IPS-15b (cell line): ENCODE measurements around the gene TSPO.
A peak's percentile ranks its signal among the peaks of the same experiment; 100 is the strongest.
"Not testable (repeated sequence)": the region's sequence is repeated elsewhere in the genome, so short reads cannot be mapped to it uniquely, and the experiment has no call there.

Source experiments
- H3K27me3 ChIP-seq: one replicate; pipeline ENCODE4 v1.6.1; 2013; ENCODE audit warnings: low read length; ENCODE audit not compliant: control insufficient read depth, insufficient read depth
- H3K36me3 ChIP-seq: one replicate; pipeline ENCODE4 v1.6.1; 2013; ENCODE audit warnings: low read length; ENCODE audit not compliant: control insufficient read depth, insufficient read depth
- H3K4me1 ChIP-seq: one replicate; pipeline ENCODE4 v1.6.1; 2013; ENCODE audit warnings: mild to moderate bottlenecking, low read length; ENCODE audit not compliant: control insufficient read depth, insufficient read depth
- H3K4me3 ChIP-seq: one replicate; pipeline ENCODE4 v1.5.1; 2013; ENCODE audit warnings: low read depth, low read length
- H3K9ac ChIP-seq: one replicate; pipeline ENCODE4 v1.6.1; 2013; ENCODE audit warnings: low read depth, mild to moderate bottlenecking, low read length
- H3K9me3 ChIP-seq: one replicate; pipeline ENCODE4 v1.6.1; 2013; ENCODE audit warnings: mild to moderate bottlenecking, low read length; ENCODE audit not compliant: control insufficient read depth, insufficient read depth

TSPO gene

DNA sequence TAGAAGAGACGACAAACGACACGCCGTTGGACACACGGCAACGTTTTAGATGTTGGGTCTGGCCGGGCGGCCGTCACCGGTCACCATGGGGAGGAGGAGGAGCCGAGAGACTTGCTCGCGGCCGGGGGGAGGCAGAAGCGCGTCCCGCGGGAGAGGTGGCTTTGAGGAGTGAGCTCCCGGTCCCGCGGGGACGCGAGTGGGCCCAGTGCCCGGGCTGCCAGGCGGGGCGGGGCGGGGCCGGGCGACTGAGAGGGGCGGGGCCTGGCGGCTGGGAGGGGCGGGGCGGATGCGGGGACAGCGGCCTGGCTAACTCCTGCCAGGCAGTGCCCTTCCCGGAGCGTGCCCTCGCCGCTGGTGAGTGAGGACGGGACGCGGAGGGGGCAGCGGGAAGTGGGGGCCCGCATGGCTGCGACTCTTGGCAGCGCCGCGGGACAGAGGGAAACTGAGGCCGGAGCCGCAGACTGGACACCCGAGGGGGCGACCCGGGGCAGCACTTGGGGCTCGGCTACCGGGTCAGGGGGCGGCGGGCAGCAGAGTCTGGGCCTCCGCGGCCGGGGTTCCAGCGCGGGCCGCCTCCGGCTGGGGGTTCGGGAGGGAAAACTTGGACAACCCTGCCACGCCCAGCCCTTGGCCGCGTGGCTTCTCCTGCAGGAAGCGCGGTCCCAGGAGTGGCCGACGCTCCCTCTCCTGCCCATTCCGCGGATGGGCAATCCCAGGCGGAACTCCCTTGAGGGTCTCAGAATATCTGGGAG lies at the start of gene TSPO:
Gene TSPO, plus strand, starts transcription at position 309 of the 752 bp plus-strand sequence. CDS start 7,680 bp downstream, outside the sequence.
- H3K4me3 ChIP-seq: peak within 1 kb of the TSS; percentile 35
- H3K36me3 ChIP-seq: no peaks in the 10 kb centered on the region
- peaks cover 8% of the 10 kb centered on the region for H3K27me3 ChIP-seq
- H3K9me3 ChIP-seq: no peaks in the 10 kb centered on the region
- peak within 1 kb of the TSS; percentile 37 for H3K9ac ChIP-seq
- H3K4me1 ChIP-seq: no peaks in the 10 kb centered on the region

GRCh38 chr22:43104056-43104625 lies 47.2 kb upstream of the TSPO start:
- not testable (repeated sequence) for H3K36me3 ChIP-seq, H3K9ac ChIP-seq, H3K9me3 ChIP-seq, H3K4me1 ChIP-seq, H3K4me3 ChIP-seq, H3K27me3 ChIP-seq

DNA sequence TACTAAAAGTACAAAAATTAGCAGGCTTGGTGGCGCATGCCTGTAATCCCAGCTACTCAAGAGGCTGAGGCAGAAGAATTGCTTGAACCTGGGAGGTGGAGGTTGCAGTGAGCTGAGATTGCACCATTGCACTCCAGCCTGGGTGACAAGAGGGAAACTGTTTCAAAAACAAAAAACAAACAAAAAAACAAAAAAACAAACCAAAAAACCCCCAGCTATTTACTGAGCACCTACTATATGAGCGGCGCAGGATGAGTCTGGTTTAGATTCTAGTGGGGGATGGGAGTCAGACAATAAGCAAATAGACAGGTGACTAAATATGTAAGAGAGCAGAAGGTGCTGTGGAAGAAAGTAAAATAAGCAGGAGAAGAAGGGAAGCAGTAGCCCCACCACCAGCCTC lies 46.4 kb upstream of the TSPO start:
- H3K9ac ChIP-seq, H3K36me3 ChIP-seq, H3K4me3 ChIP-seq, H3K4me1 ChIP-seq, H3K27me3 ChIP-seq, H3K9me3 ChIP-seq: not testable (repeated sequence)

- Histone ChIP-seq H3K9ac (no peak overlapping the region), H3K4me1 (no peaks in the 10 kb centered on the region), H3K9me3 (no peaks in the 10 kb centered on the region), H3K36me3 (no peaks in the 10 kb centered on the region), H3K27me3 (peaks cover 14% of the 10 kb centered on the region), H3K4me3 (no peak overlapping the region)
Measured at GRCh38 chr22:43106302-43106701, 45.1 kb upstream of the TSPO start.

GRCh38 chr22:43109511-43109910 lies 41.8 kb upstream of the TSPO start:
- Histone ChIP-seq H3K4me3 (peak overlapping the region; percentile 23), H3K4me1 (peaks cover 4% of the 10 kb centered on the region)

DNA sequence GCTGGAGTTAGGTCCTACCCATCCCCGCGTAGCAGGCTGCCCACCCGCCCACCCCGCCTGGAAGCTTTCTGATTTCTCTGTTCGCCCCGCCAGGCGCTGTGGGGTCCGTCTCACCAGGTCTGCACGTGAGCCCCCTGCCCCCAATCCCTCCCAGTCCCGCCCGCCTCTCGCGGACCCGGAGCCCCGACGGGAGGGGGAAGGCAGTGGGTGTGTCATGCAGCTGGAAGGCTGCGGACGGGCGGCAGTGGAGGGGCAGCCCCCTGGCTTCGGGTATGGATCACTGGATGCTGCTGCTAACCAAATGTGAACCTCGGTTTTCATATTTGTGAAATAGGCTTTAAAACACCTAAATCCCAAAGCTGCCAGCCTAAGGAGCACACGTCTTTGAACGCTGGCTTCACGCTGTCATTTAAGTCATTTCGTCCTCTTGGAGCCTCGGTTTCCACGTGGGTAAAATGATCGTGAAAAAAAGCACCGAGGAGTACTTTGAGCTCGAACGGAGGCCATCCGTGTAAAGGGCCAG lies 41.4 kb upstream of the TSPO start:
- Histone ChIP-seq H3K4me3 (peak overlapping the region; percentile 75), H3K27me3 (peaks cover 31% of the 10 kb centered on the region), H3K4me1 (peaks cover 4% of the 10 kb centered on the region), H3K36me3 (no peaks in the 10 kb centered on the region), H3K9ac (no peak overlapping the region), H3K9me3 (no peaks in the 10 kb centered on the region)

More at GRCh38 chr22:43109511-43109910, 41.8 kb upstream of the TSPO start:
- Histone ChIP-seq H3K27me3 (peaks cover 31% of the 10 kb centered on the region), H3K9me3 (no peaks in the 10 kb centered on the region), H3K36me3 (no peaks in the 10 kb centered on the region), H3K9ac (no peak overlapping the region)

DNA sequence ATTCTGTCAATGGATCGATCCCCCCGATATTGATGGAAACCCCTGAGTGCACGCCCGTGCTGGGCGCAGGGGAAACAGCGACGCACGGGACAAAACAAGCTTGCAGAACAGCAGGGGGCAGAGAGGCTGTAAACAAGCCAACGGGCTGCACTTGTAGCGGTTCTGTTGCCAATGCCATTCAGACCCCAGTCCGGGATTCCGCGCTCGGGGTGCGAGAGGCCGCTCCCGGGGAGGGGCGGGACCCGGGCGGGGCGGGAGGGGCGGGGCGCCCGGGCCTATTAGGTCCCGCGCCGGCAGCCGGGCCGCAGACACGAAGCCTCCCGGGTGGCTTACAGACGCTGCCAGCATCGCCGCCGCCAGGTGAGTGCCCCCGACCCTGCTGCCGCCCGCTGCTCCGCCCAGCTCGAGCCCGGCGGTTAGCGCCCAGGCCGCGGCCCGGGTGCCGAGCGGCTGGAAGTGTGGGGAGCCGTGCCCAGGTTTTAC lies 40.9 kb upstream of the TSPO start, which contains the start of gene BIK:
Gene BIK, plus strand, starts transcription at position 307 of the 483 bp plus-strand sequence. CDS start 13,273 bp downstream, outside the sequence.
- H3K27me3 ChIP-seq: peaks cover 31% of the 10 kb centered on the region

GRCh38 chr22:43110927-43111623 lies 40.3 kb upstream of the TSPO start:
- Histone ChIP-seq H3K9me3 (no peaks in the 10 kb centered on the region), H3K27me3 (peaks cover 31% of the 10 kb centered on the region), H3K4me3 (peak overlapping the region; percentile 67), H3K4me1 (peaks cover 4% of the 10 kb centered on the region), H3K9ac (peak overlapping the region; percentile 24), H3K36me3 (no peaks in the 10 kb centered on the region)

More for the DNA sequence above, 40.9 kb upstream of the TSPO start, which contains the start of gene BIK:
- Histone ChIP-seq H3K9me3 (no peaks in the 10 kb centered on the region), H3K4me1 (peaks cover 4% of the 10 kb centered on the region), H3K4me3 (peak within 1 kb of the TSS; percentile 75), H3K36me3 (no peaks in the 10 kb centered on the region), H3K9ac (peak within 1 kb of the TSS; percentile 24)

GRCh38 chr22:43113526-43114251 lies 37.7 kb upstream of the TSPO start:
- no peak overlapping the region for H3K9ac ChIP-seq
- peaks cover 10% of the 10 kb centered on the region for H3K4me1 ChIP-seq
- no peaks in the 10 kb centered on the region for H3K9me3 ChIP-seq
- no peak overlapping the region for H3K4me3 ChIP-seq
- peaks cover 29% of the 10 kb centered on the region for H3K27me3 ChIP-seq
- H3K36me3 ChIP-seq: no peaks in the 10 kb centered on the region

- Histone ChIP-seq H3K27me3 (peaks cover 25% of the 10 kb centered on the region), H3K4me3 (no peak overlapping the region), H3K4me1 (peaks cover 10% of the 10 kb centered on the region), H3K9ac (no peak overlapping the region), H3K9me3 (no peaks in the 10 kb centered on the region), H3K36me3 (no peaks in the 10 kb centered on the region)
Measured at GRCh38 chr22:43114958-43115357, 36.4 kb upstream of the TSPO start.

- Histone ChIP-seq H3K36me3 (no peaks in the 10 kb centered on the region), H3K27me3 (peaks cover 10% of the 10 kb centered on the region), H3K4me1 (peaks cover 6% of the 10 kb centered on the region), H3K4me3 (no peak overlapping the region), H3K9me3 (no peaks in the 10 kb centered on the region), H3K9ac (no peak overlapping the region)
Measured at GRCh38 chr22:43116932-43117331, 34.4 kb upstream of the TSPO start.
